CD4-positive, alpha-beta T cell treated with Interleukin-4 for 1 hour (primary cell): Measurements from ENCODE around the gene SEPSECS.
A peak's percentile ranks its signal among the peaks of the same experiment; 100 is the strongest.

Experiments used
- DNase-seq, 2 donors: peaks; one replicate each; pipeline ENCODE4 v3.0.0-alpha.2; 2020 to 2022

The SEPSECS gene

GRCh38 chr4:25159837-25160713 lies at the start of gene SEPSECS:
TSS of gene SEPSECS (minus strand) at chr4:25160449. CDS start at chr4:25160369, 80 bp downstream.
- DNase-seq: peak; percentile 96

- no peak for DNase-seq
Measured at GRCh38 chr4:25209702-25210101, 49.5 kb upstream of the SEPSECS start.

GRCh38 chr4:25207997-25208396 lies 47.7 kb upstream of the SEPSECS start:
- DNase-seq: no peak

GRCh38 chr4:25198713-25199112 lies 38.5 kb upstream of the SEPSECS start:
- no peak for DNase-seq

GRCh38 chr4:25190407-25190806 lies 30.2 kb upstream of the SEPSECS start:
- DNase-seq: no peak

GRCh38 chr4:25184056-25184455 lies 23.8 kb upstream of the SEPSECS start:
- DNase-seq: no peak

- no peak for DNase-seq
Measured at GRCh38 chr4:25182937-25183336, 22.7 kb upstream of the SEPSECS start.

- DNase-seq: peak; percentile 47 to 54
Measured at GRCh38 chr4:25180524-25181131, 20.4 kb upstream of the SEPSECS start.

GRCh38 chr4:25178838-25179261 lies 18.6 kb upstream of the SEPSECS start:
- no peak for DNase-seq

- DNase-seq: no peak
Measured at GRCh38 chr4:25177147-25177546, 16.9 kb upstream of the SEPSECS start.

- DNase-seq: no peak
Measured at GRCh38 chr4:25174674-25175073, 14.4 kb upstream of the SEPSECS start.

GRCh38 chr4:25172961-25173915 lies 13.0 kb upstream of the SEPSECS start:
- DNase-seq: peak in 1 of 2 donors; percentile 29

- DNase-seq: no peak
Measured at GRCh38 chr4:25171201-25171865, 11.1 kb upstream of the SEPSECS start.

GRCh38 chr4:25169446-25169845 lies 9.2 kb upstream of the SEPSECS start:
- no peak for DNase-seq

- DNase-seq: no peak
Measured at GRCh38 chr4:25165916-25166315, 5.7 kb upstream of the SEPSECS start.

GRCh38 chr4:25163196-25163595 lies 2.9 kb upstream of the SEPSECS start:
- no peak for DNase-seq

GRCh38 chr4:25162566-25162965 lies 2.3 kb upstream of the SEPSECS start:
- DNase-seq: no peak

GRCh38 chr4:25161593-25161950 lies 1.3 kb upstream of the SEPSECS start:
- DNase-seq: no peak

- DNase-seq: no peak
Measured at GRCh38 chr4:25160714-25161592, 704 bp upstream of the SEPSECS start.

- DNase-seq: no peak
Measured at GRCh38 chr4:25158817-25159216, 1.4 kb downstream of the SEPSECS start.

- no peak for DNase-seq
Measured at GRCh38 chr4:25157081-25157480, 3.2 kb downstream of the SEPSECS start.

GRCh38 chr4:25155947-25156346 lies 4.3 kb downstream of the SEPSECS start:
- DNase-seq: no peak
